PC-3 (cell line): ENCODE results near the gene CDC34.

Source experiments
- EZH2 ChIP-seq: fragments of 300-600 bp; sonication (generic); IDR thresholded peaks from one replicate; pipeline ENCODE4 v1.6.1; 2017; ENCODE audit warnings: antibody characterized with exemption, mild to moderate bottlenecking, low read length; ENCODE audit not compliant: unreplicated experiment
- EZH2phosphoT487 ChIP-seq: fragments of 300-600 bp; sonication (generic); IDR thresholded peaks from 2 replicates; pipeline ENCODE4 v1.6.1; 2018; ENCODE audit warnings: mild to moderate bottlenecking, antibody characterized with exemption, low read length, borderline replicate concordance
- TF ChIP-seq, protein P1 (sequence below): fragments of 300-600 bp; sonication (generic); conservative IDR thresholded peaks from 2 replicates; pipeline ENCODE4 v1.5.1; 2017; ENCODE audit warnings: antibody characterized with exemption, low read depth, mild to moderate bottlenecking, low read length

GRCh38 chr19:492091-492531 is 39.4 kb upstream of the CDC34 start:
- TF ChIP-seq, protein P1, sequence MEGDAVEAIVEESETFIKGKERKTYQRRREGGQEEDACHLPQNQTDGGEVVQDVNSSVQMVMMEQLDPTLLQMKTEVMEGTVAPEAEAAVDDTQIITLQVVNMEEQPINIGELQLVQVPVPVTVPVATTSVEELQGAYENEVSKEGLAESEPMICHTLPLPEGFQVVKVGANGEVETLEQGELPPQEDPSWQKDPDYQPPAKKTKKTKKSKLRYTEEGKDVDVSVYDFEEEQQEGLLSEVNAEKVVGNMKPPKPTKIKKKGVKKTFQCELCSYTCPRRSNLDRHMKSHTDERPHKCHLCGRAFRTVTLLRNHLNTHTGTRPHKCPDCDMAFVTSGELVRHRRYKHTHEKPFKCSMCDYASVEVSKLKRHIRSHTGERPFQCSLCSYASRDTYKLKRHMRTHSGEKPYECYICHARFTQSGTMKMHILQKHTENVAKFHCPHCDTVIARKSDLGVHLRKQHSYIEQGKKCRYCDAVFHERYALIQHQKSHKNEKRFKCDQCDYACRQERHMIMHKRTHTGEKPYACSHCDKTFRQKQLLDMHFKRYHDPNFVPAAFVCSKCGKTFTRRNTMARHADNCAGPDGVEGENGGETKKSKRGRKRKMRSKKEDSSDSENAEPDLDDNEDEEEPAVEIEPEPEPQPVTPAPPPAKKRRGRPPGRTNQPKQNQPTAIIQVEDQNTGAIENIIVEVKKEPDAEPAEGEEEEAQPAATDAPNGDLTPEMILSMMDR, result no peak
- TF ChIP-seq EZH2, result no peak
- no peak for TF ChIP-seq EZH2phosphoT487
